HG03097 (cell line): ENCODE results near the gene SDC3.
"Not testable (repeated sequence)": the region's sequence is repeated elsewhere in the genome, so short reads cannot be mapped to it uniquely, and the experiment has no call there.

Experiments
- ATAC-seq: cut with Tn5 transposase; IDR thresholded peaks from one replicate; pipeline ENCODE4 v1.9.1; 2021; ENCODE audit not compliant: unreplicated experiment, low FRiP score

The SDC3 gene, protein sequence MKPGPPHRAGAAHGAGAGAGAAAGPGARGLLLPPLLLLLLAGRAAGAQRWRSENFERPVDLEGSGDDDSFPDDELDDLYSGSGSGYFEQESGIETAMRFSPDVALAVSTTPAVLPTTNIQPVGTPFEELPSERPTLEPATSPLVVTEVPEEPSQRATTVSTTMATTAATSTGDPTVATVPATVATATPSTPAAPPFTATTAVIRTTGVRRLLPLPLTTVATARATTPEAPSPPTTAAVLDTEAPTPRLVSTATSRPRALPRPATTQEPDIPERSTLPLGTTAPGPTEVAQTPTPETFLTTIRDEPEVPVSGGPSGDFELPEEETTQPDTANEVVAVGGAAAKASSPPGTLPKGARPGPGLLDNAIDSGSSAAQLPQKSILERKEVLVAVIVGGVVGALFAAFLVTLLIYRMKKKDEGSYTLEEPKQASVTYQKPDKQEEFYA

DNA sequence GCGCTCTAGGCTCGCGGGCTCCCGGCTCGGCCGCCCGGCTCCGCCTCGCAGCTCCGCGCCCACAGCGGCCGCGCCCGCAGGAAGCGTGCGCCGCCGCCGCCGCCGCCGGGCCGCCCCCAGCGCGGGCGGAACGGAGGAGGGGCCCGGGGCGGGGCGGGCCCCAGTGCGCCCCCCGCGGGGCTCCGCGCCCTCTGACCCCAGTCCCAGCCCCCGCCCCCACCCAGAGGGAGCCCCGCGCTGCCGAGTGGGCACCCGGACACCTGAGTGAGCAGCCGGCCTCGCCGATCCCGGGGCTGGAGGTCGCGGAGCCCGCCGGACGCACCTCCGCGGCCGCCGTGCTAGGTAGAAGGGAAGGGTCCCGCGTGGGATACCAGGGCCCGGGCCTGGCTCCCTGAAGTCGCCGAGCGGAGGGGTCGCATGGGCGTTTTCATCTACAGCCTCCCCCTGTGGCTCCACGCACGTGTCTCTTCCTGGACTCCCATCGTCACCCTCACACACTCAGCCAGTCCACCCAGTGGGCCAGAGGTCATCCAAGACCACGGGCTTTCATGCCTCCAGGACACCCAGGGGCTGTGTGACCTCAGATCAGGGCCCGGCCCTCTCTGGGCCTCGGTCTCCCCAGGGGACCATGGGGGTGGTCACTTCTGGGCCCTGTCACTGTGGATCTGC lies at the start of gene SDC3:
Gene SDC3 (minus strand): TSS at position 63 of the 669 bp plus-strand sequence. CDS start 172 bp downstream, outside the sequence.
- ATAC-seq: no peak

DNA sequence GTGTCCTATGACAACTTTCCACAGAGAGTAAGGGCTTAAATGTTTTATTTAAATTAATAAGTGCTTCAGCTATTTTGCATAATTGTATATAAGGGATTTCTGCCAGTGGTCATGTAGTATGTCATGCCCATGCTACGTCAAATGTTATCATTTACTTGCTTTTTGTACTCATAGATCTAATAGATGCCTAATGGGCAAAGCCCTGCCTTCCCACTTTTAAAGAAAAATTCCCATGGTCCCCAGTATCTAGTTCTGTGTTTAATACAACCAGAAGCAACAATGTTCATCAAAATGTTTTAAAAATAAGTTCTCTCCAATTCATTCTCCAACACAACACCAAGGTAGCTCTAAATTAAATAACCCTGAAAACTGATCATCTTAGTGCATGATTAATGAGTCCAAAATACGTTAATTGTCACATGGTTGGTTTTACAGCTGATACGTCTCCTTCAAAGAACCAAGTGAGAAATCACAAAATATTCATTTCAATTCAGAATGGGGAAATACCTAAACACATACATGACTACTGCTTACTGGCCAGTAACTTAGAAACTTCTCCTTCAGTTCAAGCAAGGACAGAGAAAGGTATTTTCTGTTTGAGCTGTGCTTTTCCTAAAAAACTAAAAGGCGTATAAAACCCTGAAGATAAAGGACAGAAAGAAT lies 49.1 kb upstream of the SDC3 start:
- no peak for ATAC-seq

DNA sequence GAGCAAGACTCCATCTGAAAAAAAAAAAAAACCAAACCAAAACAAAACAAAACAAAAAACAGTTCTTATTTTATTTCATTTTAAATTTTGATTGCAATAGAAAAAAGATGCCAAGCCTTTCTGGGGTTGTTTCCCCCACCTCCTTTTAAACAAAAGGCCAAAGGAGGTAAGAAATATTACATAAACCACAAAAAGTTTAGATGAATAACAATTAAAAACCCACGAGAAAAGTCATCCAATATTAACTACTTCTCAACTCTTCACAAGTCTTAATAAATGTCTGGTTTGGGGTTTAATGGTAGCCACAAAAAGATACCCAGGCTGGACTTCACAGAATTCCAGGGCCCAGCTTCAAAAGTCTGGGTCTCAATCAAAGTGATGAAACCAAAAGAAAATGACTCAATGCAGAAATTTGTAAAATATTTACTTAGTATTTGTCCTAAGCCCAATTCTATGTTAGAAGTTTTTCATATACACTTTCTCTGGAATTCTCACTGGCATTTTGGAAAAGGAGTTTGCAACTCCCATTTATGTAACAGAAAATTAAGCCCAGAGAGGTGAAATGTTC lies 47.0 kb upstream of the SDC3 start:
- ATAC-seq: no peak

GRCh38 chr1:30953685-30954084 lies 45.1 kb upstream of the SDC3 start:
- ATAC-seq: no peak

DNA sequence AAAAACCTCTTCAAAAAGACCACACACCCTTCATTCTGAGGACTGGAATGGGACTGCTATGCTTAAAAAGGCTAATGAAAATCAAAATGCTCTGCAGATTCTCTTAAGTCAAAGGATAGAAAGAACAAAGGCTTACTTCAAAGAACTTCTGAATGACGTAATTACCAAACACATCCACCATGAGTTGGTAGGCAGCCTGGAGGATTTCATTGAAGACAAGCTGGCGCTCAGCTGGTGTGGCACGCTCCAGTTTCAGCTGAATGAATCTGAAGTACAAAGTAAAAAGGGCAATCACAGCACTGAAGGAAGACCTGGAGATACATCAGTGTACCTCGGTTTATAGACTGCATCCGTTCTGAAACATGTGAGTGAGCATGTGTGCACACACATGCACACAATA lies 43.5 kb upstream of the SDC3 start:
- no peak for ATAC-seq

DNA sequence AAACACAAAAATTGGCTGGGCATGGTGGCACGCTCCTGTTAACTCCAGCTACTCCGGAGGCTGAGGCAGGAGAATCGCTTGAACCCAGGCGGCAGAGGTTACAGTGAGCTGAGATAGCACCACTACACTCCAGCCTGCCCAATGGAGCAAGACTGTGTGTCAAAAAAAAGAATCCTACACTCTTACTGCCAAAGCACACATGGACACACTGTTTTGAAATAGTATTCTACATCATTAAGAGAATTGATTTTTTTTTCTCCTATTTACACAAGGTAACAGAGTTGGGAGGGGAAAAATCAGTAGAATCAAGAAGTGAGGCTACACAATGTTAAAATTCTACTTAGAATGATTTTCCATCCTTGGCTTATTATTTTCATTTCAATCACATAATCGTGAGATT lies 42.1 kb upstream of the SDC3 start:
- ATAC-seq: no peak

DNA sequence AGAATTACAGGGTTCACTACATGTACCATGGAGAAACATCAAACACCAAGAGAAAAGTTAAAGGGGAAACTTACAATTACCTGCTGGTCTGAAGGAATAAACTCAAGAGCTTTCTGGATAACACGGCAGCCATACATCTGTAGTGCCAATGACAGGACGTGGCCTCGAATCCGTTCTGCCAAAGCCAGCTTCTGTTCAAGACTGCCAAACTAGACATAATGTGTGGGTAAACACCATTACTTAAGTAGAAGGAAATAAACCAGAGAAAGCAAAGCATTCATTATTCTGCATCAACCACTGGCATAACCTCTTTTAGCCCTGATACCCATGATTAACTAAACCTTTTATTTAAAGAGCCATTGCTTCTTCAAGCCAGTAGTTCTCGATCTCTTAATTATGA lies 41.5 kb upstream of the SDC3 start:
- ATAC-seq: no peak

DNA sequence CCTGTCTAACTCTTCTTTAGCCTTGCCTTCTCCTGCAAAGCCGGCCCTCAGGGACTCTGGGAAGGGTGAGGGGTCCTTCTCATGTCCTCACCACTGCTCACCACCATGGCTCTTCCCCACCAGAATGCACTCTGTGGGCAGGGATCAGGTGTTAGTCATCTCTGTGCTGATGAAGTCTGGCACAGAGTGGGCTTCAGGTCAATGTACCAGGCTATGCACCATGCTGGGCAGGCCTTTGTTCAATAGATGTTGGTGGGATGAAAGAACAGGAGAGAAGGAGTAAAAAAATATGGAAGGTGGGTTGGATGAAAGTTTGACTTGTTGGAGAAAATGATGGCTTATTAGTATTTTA lies 40.9 kb upstream of the SDC3 start:
- ATAC-seq: not testable (repeated sequence)

DNA sequence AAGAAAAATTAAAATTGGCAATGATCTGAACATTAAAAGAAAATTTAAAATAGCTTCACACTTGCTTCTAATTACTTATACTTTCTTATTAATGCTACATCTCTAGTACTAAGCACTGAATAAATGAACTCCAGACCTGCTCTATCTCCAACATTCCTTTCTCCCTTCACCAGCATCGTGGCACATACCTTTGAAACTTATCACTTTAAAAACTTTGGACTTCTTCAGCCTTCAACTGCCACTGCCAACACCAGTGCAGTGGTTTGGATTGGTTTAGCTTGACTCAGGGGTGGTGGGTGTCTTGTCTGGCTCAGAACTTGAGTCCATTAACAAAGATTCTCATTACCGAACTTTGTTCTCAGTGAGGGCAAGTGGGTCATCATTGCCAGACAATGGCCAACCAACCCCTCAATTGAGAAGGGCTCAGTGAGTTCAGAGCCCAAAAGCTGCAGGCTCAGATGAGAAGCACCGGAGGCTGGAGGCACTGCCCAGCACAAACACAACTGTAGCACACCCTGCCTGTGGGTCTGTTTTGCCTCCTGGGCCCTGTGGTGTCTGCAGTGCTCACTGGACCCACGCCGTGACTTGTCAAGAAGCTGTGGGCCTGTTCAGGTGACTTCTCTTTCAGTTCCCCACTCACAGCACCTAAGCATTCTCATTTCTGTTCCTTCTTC lies 40.4 kb upstream of the SDC3 start:
- ATAC-seq: not testable (repeated sequence)

DNA sequence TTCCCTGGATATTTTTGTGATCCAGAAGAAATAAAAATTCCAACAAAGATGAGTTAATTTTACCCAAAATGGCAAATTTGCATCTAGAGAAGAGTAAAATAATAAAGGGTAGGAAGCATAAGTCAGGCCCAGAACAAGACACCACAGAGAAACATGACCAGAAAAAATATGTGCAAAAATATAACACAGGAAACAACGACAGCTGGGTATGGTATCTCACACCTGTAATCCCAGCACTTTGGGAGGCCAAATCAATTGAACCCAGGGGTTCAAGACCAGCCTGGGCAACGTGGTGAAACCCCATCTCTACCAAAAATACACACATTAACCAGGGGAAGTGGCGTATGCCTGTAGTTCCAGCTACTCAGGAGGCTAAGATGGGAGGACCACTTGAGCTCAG lies 39.7 kb upstream of the SDC3 start:
- ATAC-seq: no peak

DNA sequence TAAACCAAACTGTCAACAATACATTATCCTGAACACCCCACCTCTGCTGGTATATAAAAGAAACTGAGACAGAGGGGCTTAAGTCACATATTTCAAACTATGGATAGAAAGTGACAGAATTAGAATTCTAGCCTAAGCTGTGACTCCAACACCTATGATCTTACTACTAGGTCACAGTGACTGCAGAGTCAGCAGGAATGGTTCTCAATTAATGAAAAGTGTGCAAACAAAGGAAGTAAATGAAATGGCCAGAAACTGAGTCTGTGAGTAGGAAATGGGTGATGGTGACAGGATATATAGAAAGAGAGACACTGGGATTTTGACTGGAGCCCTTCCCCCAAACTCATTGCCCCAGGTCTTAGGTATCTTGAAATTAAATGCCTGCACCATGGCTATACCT lies 38.7 kb upstream of the SDC3 start:
- no peak for ATAC-seq

DNA sequence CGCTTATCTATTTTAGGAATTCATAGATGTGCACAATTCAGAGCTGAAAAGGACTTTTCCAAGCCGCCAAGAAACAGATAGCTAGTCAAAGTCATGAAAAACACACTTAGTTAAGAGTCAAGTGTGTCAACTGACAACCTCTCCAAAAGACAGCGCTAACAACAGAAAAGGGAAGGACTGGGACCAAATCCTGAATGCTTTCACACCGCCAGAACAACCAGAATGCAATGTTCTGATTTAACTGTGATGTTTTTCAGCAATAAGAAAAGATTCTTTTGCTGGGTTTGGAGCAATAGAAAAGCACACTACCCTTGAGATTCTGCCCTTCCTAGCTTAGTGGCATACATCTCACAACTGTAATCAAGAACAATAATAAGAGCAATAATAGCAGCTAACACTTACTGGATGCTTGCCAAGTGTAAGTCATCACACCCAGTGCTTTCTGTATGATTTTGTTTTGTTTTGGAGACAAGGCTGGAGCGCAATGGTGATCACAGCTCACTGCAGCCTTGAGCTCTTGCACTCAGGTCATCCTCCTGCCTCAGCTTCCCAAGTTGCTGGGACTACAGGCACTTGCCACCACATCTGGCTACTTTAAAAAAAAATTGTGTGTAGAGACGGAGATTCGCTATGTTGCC lies 33.9 kb upstream of the SDC3 start:
- ATAC-seq: no peak

DNA sequence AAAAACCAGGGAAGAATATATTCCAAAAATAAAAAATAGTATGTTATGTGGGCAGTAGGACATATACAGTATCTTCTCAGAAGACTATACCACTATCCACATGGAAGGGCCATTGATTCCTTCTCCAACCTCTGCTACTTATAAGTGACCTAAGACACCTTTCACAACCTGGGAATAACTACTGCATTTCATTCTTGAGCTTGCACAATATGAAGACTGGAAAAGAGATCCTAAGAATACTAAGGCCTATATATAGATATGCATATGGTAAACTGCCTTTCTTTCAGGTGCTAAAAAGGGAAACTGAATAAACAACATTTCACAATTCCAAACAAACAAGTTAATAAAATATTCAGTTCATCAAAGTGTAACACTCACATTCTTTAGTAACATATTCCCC lies 32.0 kb upstream of the SDC3 start:
- ATAC-seq: no peak

GRCh38 chr1:30936541-30937171 lies 28.1 kb upstream of the SDC3 start:
- no peak for ATAC-seq

- not testable (repeated sequence) for ATAC-seq
Observed at GRCh38 chr1:30935758-30936157, 27.2 kb upstream of the SDC3 start.

GRCh38 chr1:30934613-30935012 lies 26.1 kb upstream of the SDC3 start:
- no peak for ATAC-seq

DNA sequence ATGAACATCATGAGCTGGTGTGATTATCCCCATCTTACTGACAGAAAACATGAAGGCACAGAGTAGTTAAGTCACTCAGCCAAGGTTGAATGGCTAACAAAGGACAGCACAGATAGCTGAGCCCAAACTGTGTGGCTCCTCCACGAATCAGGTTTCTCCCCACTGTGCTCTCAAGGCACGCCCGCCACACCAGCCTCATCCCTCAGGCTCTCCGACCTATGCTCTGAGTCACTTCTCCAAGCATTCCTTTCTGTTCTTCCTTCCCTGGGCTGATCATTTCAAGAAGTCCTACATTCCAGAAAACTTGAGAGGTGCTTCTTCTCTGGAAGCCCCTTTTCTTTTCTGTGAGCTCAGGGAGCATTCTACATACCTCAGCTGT lies 25.3 kb upstream of the SDC3 start:
- no peak for ATAC-seq

GRCh38 chr1:30930631-30931173 lies 22.1 kb upstream of the SDC3 start:
- ATAC-seq: no peak

GRCh38 chr1:30929944-30930525 lies 21.5 kb upstream of the SDC3 start:
- no peak for ATAC-seq
